A549 (cell line): ENCODE results near the gene MOK.

Experiments used
- CTCF ChIP-seq: fragments of >200 bp; sonication (Bioruptor Twin); formaldehyde crosslinking; IDR thresholded peaks from 3 replicates; pipeline ENCODE4 v1.5.1; 2016
- E2F6 ChIP-seq: IDR thresholded peaks from 2 replicates; pipeline ENCODE4 v1.6.1; 2012; ENCODE audit warnings: low read depth, borderline replicate concordance
- HMGXB4 ChIP-seq: fragments of 250-450 bp; sonication (Bioruptor Pico); IDR thresholded peaks from 2 replicates; pipeline ENCODE4 v1.5.0; 2021; ENCODE audit warnings: mild to moderate bottlenecking, moderate library complexity, borderline replicate concordance

GRCh38 chr14:102212845-102213244, 92.1 kb downstream of the MOK start:
- TF ChIP-seq E2F6 (no peak), HMGXB4 (CRISPR knock-in tag) (no peak), CTCF (no peak)
